Lower lobe of right lung (tissue), 2 donors: Measurements from ENCODE around the gene NOSIP. TPM values are rescaled to one million over a fixed set of nuclear protein-coding genes. Genes with fewer than 3 reads are reported as not detected.

ENCODE experiments used
- ATAC-seq, 2 donors: fragments of 200-7000 bp; cut with Tn5 transposase; one replicate each; pipeline ENCODE4 v1.9.1; 2020 to 2022; ENCODE audit warnings: mild to moderate bottlenecking in 2 of 2, moderate library complexity in 2 of 2
- DNase-seq: peaks from one replicate; pipeline ENCODE4 v3.0.0-alpha.2; 2020
- H3K27ac ChIP-seq: fragments of 200-600 bp; one replicate; pipeline ENCODE4 v1.8.0; 2022
- H3K27me3 ChIP-seq: fragments of 200-600 bp; one replicate; pipeline ENCODE4 v1.8.0; 2022; ENCODE audit warnings: low read depth
- H3K36me3 ChIP-seq: fragments of 200-600 bp; one replicate; pipeline ENCODE4 v1.8.0; 2022; ENCODE audit warnings: mild to moderate bottlenecking
- H3K4me1 ChIP-seq: fragments of 200-600 bp; one replicate; pipeline ENCODE4 v1.8.0; 2022
- H3K4me3 ChIP-seq: fragments of 200-600 bp; one replicate; pipeline ENCODE4 v1.8.0; 2022; ENCODE audit warnings: mild to moderate bottlenecking
- H3K9me3 ChIP-seq: fragments of 200-600 bp; one replicate; pipeline ENCODE4 v1.8.0; 2022
- intact Hi-C: fragments of 100-400 bp; cut with DNase I; formaldehyde crosslinking; loops from one replicate; pipeline ENCODE4 v1.11.0; 2022
- total RNA-seq: library from RNA; stranded (reverse); fragmentation: NEBNext Ultra II Directional; extraction: Animal tissue kit (Norgen Biotek cat#: 25700); gene quantifications from one replicate; pipeline ENCODE4 v1.2.1, GENCODE V29; 2021
- TF ChIP-seq, protein P1 (sequence below): fragments of 200-600 bp; IDR thresholded peaks from one replicate; pipeline ENCODE4 v1.8.0; 2022; ENCODE audit warnings: antibody characterized with exemption, mild to moderate bottlenecking
- donor health status: DM: no; HTN: yes; CAD: no; lungs with severe emphysema.

Gene NOSIP
- total RNA-seq, 1 donor from 2014 or later: 47.2 TPM

DNA sequence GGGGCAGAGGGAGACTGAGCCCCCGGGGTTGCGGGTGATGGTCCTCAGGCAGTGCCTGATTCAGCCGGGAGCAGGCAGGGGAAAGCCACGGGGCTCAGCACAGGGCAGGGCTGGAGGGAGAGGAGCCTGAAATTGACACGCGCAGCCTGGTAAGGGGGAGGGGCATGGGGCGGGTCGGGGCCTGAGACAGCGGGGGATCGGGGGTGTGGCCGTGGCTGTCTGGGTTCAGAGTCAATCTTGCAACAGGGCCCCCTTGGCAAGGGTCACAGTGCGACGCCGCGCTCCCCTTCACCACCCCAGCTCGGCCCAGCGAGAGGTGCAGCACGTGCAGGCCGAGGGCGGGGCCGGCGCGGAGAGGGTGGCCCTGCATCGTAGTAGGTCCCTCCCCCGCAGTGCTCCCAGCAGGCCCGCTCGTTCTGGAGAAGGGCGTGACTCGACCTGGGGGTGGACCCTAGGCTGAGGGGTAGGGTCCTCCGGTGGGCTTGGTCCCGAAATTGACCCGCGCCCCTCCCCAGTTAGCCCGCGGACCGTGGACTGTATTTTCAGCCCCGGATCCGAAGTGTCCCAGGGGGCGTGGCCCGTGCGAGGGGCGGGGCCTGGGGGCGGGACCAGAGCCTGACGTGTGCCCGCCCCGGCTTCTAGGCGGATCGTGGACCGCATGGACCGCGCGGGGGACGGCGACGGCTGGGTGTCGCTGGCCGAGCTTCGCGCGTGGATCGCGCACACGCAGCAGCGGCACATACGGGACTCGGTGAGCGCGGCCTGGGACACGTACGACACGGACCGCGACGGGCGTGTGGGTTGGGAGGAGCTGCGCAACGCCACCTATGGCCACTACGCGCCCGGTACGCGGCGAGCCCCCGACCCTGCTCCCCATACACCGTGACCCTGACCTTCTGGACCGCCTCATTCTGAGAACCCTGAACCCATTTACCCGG, 46.5 kb downstream of the NOSIP start:
- H3K4me3 ChIP-seq: peak overlapping the region; percentile 73
- H3K27ac ChIP-seq: no peak overlapping the region
- H3K36me3 ChIP-seq: peaks cover 14% of the 10 kb centered on the region
- no peaks in the 10 kb centered on the region for H3K9me3 ChIP-seq
- peak; percentile 87 for DNase-seq
- peak; percentile 95 to 96 for ATAC-seq
- TF ChIP-seq, protein P1, sequence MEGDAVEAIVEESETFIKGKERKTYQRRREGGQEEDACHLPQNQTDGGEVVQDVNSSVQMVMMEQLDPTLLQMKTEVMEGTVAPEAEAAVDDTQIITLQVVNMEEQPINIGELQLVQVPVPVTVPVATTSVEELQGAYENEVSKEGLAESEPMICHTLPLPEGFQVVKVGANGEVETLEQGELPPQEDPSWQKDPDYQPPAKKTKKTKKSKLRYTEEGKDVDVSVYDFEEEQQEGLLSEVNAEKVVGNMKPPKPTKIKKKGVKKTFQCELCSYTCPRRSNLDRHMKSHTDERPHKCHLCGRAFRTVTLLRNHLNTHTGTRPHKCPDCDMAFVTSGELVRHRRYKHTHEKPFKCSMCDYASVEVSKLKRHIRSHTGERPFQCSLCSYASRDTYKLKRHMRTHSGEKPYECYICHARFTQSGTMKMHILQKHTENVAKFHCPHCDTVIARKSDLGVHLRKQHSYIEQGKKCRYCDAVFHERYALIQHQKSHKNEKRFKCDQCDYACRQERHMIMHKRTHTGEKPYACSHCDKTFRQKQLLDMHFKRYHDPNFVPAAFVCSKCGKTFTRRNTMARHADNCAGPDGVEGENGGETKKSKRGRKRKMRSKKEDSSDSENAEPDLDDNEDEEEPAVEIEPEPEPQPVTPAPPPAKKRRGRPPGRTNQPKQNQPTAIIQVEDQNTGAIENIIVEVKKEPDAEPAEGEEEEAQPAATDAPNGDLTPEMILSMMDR: peak; percentile 27
- H3K4me1 ChIP-seq: peaks cover 12% of the 10 kb centered on the region
- H3K27me3 ChIP-seq: no peaks in the 10 kb centered on the region
- intact Hi-C loops: no loop called here

GRCh38 chr19:49530708-49531107, 49.6 kb downstream of the NOSIP start:
- Histone ChIP-seq H3K27me3 (no peaks in the 10 kb centered on the region), H3K4me1 (peaks cover 29% of the 10 kb centered on the region), H3K36me3 (peaks cover 9% of the 10 kb centered on the region), H3K27ac (no peak overlapping the region), H3K9me3 (no peaks in the 10 kb centered on the region), H3K4me3 (no peak overlapping the region)
- TF ChIP-seq, protein P1: no peak
- intact Hi-C loops: no loop called here
- ATAC-seq (no peak), DNase-seq (no peak)

- peak in 1 of 2 donors; percentile 5 for ATAC-seq
- H3K9me3 ChIP-seq: no peaks in the 10 kb centered on the region
- peaks cover 23% of the 10 kb centered on the region for H3K36me3 ChIP-seq
- H3K4me1 ChIP-seq: peaks cover 20% of the 10 kb centered on the region
- no peaks in the 10 kb centered on the region for H3K27me3 ChIP-seq
- intact Hi-C loops: no loop called here
- TF ChIP-seq, protein P1: no peak
- H3K27ac ChIP-seq: peak overlapping the region; percentile 48
- DNase-seq: no peak
- H3K4me3 ChIP-seq: peak overlapping the region; percentile 54
These were observed 52.1 kb downstream of the NOSIP start for GRCh38 chr19:49528211-49528771.

GRCh38 chr19:49524812-49525455, 55.4 kb downstream of the NOSIP start:
- Histone ChIP-seq H3K36me3 (peaks cover 45% of the 10 kb centered on the region), H3K4me1 (peaks cover 17% of the 10 kb centered on the region), H3K27me3 (no peaks in the 10 kb centered on the region), H3K9me3 (no peaks in the 10 kb centered on the region), H3K27ac (no peak overlapping the region), H3K4me3 (no peak overlapping the region)
- intact Hi-C loops: no loop called here
- DNase-seq (no peak), ATAC-seq (no peak)
- TF ChIP-seq, protein P1: no peak

- Histone ChIP-seq H3K4me1 (peaks cover 5% of the 10 kb centered on the region), H3K27ac (no peak overlapping the region), H3K36me3 (peaks cover 44% of the 10 kb centered on the region), H3K27me3 (no peaks in the 10 kb centered on the region), H3K4me3 (no peak overlapping the region), H3K9me3 (no peaks in the 10 kb centered on the region)
- ATAC-seq (no peak), DNase-seq (no peak)
- intact Hi-C loops: no loop called here
- TF ChIP-seq, protein P1: no peak
These were observed 59.5 kb downstream of the NOSIP start for GRCh38 chr19:49520705-49521319.
